Neural crest cell (in vitro differentiated cells): Measurements from ENCODE around the gene OR2M3. TPM values are rescaled to one million over a fixed set of nuclear protein-coding genes. Genes with fewer than 3 reads are reported as not detected.

Experiments used
- DNase-seq: peaks from one replicate; pipeline ENCODE4 v3.0.0; 2021; ENCODE audit warnings: low read depth, mixed read lengths, low spot score
- H3K27ac Mint-ChIP-seq: one replicate; pipeline ENCODE4 v1.8.0; 2021; ENCODE audit warnings: mild to moderate bottlenecking, mixed read lengths; ENCODE audit not compliant: unreplicated experiment
- H3K27me3 Mint-ChIP-seq: 2 replicates; pipeline ENCODE4 v1.8.0; 2021; ENCODE audit warnings: low read depth, mild to moderate bottlenecking, mixed read lengths
- H3K36me3 Mint-ChIP-seq: 2 replicates; pipeline ENCODE4 v1.8.0; 2021; ENCODE audit warnings: low read depth, mild to moderate bottlenecking, mixed read lengths
- H3K4me1 Mint-ChIP-seq: 2 replicates; pipeline ENCODE4 v1.8.0; 2021; ENCODE audit warnings: mixed read lengths
- H3K4me3 Mint-ChIP-seq: one replicate; pipeline ENCODE4 v1.8.0; 2021; ENCODE audit warnings: mild to moderate bottlenecking, mixed read lengths
- H3K9me3 Mint-ChIP-seq: 2 replicates; pipeline ENCODE4 v1.8.0; 2021; ENCODE audit warnings: mixed read lengths
- CTCF ChIP-seq: fragments of 200-600 bp; sonication (generic); conservative IDR thresholded peaks from 2 replicates; pipeline ENCODE4 v1.5.0; 2021; ENCODE audit warnings: antibody characterized with exemption, mild to moderate bottlenecking
- long read RNA-seq: library from polyadenylated mRNA; unstranded; transcript quantifications from one replicate; pipeline ENCODE4 v2.0.0, GENCODE V29; 2020
- total RNA-seq: library from RNA; stranded (reverse); gene quantifications from 2 replicates; pipeline ENCODE4 v1.2.1, GENCODE V29; 2021

Gene OR2M3
- total RNA-seq, result not detected in 2 replicates
- long read RNA-seq, result 0 reads

GRCh38 chr1:248196965-248197364 is at the start of gene OR2M3:
Gene OR2M3 (plus strand): TSS chr1:248197265. CDS start chr1:248203068, 5,803 bp downstream.
- H3K27ac Mint-ChIP-seq, result no peak within 1 kb of the TSS
- no peak within 1 kb of the TSS for H3K4me3 Mint-ChIP-seq
- no peaks in the 10 kb centered on the region for H3K27me3 Mint-ChIP-seq
- H3K9me3 Mint-ChIP-seq, result peaks cover 16% of the 10 kb centered on the region
- TF ChIP-seq CTCF, result no peak
- peaks cover 2% of the 10 kb centered on the region for H3K36me3 Mint-ChIP-seq
- no peaks in the 10 kb centered on the region for H3K4me1 Mint-ChIP-seq
- DNase-seq, result no peak

- no peak for TF ChIP-seq CTCF
- H3K27me3 Mint-ChIP-seq, result no peaks in the 10 kb centered on the region
- H3K27ac Mint-ChIP-seq, result no peak overlapping the region
- H3K4me1 Mint-ChIP-seq, result no peaks in the 10 kb centered on the region
- peaks cover 27% of the 10 kb centered on the region for H3K9me3 Mint-ChIP-seq
- no peak overlapping the region for H3K4me3 Mint-ChIP-seq
- peaks cover 2% of the 10 kb centered on the region for H3K36me3 Mint-ChIP-seq
- DNase-seq, result no peak
These were observed 44.8 kb upstream of the OR2M3 start for GRCh38 chr1:248152056-248152827.

- Mint-ChIP-seq H3K9me3 (peaks cover 7% of the 10 kb centered on the region), H3K27ac (no peak overlapping the region), H3K27me3 (no peaks in the 10 kb centered on the region), H3K4me1 (no peaks in the 10 kb centered on the region), H3K4me3 (no peak overlapping the region), H3K36me3 (peaks cover 2% of the 10 kb centered on the region)
- TF ChIP-seq CTCF, result no peak
- no peak for DNase-seq
These were observed 41.1 kb upstream of the OR2M3 start for GRCh38 chr1:248155927-248156326.

- Mint-ChIP-seq H3K4me1 (no peaks in the 10 kb centered on the region), H3K27me3 (no peaks in the 10 kb centered on the region), H3K27ac (no peak overlapping the region), H3K36me3 (peaks cover 3% of the 10 kb centered on the region), H3K9me3 (peaks cover 4% of the 10 kb centered on the region), H3K4me3 (no peak overlapping the region)
- no peak for DNase-seq
- TF ChIP-seq CTCF, result no peak
These were observed 38.3 kb upstream of the OR2M3 start for GRCh38 chr1:248158758-248159157.

GRCh38 chr1:248164031-248164430 is 33.0 kb upstream of the OR2M3 start:
- H3K9me3 Mint-ChIP-seq, result peaks cover 5% of the 10 kb centered on the region
- TF ChIP-seq CTCF, result no peak
- no peak for DNase-seq
- H3K4me3 Mint-ChIP-seq, result no peak overlapping the region
- peaks cover 6% of the 10 kb centered on the region for H3K36me3 Mint-ChIP-seq
- H3K27me3 Mint-ChIP-seq, result no peaks in the 10 kb centered on the region
- no peak overlapping the region for H3K27ac Mint-ChIP-seq
- H3K4me1 Mint-ChIP-seq, result no peaks in the 10 kb centered on the region
